GM19467 (cell line): Measurements from ENCODE around the gene CAMTA2.
"Not testable (repeated sequence)": the region's sequence is repeated elsewhere in the genome, so short reads cannot be mapped to it uniquely, and the experiment has no call there.

ENCODE experiments used
- ATAC-seq: cut with Tn5 transposase; IDR thresholded peaks from one replicate; pipeline ENCODE4 v1.9.1; 2021; ENCODE audit warnings: mild to moderate bottlenecking, moderate library complexity; ENCODE audit not compliant: unreplicated experiment

The CAMTA2 gene

DNA sequence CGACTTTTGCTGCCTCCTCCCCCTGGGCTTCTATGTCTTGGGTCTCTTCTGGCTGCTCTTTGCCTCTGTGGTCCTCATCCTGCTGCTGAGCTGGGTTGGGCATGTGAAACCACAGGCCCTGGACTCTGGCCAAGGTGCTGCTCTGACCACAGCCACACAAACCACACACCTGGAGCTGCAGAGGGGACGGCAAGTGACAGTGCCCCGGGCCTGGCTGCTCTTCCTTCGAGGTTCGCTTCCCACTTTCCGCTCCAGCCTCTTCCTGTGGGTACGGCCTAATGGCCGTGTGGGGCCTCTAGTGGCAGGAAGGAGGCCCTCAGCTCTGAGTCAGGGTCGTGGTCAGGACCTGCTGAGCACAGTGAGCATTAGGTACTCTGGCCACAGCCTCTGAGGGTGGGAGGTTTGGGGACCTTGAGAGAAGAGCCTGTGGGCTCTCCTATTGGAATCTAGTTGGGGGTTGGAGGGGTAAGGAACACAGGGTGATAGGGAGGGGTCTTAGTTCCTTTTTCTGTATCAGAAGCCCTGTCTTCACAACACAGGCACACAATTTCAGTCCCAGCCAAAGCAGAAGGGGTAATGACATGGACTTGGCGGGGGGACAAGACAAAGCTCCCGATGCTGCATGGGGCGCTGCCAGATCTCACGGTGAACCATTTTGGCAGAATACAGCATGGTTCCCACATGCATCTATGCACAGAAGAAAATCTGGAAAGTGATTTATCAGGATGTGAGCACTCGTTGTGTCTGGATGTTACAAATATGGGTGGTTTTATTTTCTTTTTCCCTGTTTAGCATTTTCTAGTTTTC lies 53.1 kb downstream of the CAMTA2 start:
- ATAC-seq = no peak

DNA sequence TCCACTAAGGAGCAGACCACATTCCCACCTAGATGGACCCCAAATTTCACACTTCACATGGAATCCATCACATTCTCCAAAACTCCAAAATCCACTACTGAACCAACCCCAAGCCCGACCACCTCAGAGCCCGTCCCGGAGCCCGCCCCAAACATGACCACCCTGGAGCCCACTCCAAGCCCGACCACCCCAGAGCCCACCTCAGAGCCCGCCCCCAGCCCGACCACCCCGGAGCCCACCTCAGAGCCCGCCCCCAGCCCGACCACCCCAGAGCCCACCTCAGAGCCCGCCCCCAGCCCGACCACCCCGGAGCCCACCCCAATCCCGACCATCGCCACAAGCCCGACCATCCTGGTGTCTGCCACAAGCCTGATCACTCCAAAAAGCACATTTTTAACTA lies 53.8 kb downstream of the CAMTA2 start:
- no peak for ATAC-seq

DNA sequence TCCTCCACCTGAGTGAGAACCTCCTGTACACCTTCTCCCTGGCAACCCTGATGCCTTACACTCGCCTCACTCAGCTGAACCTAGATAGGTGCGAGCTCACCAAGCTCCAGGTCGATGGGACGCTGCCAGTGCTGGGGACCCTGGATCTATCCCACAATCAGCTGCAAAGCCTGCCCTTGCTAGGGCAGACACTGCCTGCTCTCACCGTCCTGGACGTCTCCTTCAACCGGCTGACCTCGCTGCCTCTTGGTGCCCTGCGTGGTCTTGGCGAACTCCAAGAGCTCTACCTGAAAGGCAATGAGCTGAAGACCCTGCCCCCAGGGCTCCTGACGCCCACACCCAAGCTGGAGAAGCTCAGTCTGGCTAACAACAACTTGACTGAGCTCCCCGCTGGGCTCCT lies 54.7 kb downstream of the CAMTA2 start:
- no peak for ATAC-seq

DNA sequence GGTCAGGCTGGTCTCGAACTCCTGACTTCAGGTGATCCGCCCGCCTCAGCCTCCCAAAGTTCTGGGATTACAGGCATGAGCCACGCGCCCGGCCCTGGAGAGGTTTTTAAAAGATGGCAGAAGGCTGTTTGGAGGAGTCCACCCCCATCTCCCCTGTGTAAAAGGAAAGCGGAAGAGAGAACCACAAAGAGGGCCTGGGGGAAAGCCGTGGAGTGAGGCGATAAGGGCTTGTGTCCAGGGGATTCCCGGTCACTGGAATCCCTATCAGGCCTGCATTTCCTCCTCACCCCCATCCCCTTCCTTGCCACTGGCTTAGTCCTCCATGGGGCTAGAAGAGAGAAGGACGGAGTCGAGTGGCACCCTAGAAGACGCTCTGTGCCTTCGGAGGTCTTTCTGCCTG lies 55.5 kb downstream of the CAMTA2 start, which contains the start of gene GP1BA:
Gene GP1BA, plus strand, starts transcription at position 315 of the 400 bp plus-strand sequence. CDS start 328 bp downstream, outside the sequence.
- no peak for ATAC-seq

DNA sequence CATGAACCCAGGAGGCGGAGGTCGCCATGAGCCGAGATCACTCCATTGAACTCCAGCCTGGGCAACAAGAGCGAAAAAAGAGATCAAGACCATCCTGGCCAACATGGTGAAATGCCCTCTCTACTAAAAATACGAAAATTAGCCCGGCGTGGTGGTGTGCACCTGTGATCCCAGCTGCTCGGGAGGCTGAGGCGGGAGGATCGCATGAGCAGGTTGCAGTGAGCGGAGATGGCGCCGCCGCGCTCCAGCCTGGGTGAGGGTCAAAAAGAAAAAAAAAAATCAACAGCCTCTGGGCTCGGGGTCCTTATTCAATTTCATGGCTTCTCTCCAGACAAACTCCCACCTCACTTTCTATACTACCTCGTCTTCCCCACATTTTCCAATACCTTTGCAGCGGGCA lies 58.6 kb downstream of the CAMTA2 start:
- no peak for ATAC-seq

DNA sequence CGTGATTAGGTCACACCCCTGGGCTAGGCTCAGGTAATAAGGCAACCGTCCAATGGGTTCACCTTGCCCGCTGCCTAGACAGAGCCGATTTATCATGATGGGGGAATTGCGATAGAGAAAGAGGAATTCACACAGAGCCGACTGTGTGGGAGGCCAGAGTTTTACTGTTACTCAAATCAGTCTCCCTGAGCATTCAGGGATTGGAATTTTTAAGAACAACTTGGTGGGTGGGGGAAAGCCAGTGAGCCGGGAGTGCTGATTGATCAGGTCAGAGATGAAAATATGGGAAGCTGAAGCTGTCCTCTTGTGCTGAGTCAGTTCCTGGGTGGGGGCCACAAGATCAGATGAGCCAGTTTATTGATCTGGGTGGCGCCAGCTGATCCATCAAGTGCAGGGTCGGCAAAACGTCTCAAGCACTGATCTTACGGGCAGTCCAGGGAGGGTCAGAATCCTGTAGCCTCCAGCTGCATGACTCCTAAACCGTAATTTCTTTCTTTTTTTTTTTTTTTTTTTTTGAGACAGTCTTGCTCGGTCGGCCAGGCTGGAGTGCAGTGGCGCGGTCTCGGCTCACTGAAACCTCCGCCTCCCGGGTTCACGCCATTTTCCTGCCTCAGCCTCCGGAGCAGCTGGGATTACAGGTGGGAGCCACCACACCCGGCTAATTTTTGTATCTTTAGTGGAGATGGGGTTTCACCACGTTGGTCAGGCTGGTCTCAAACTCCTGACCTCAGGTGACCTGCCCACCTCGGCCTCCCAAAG lies 60.7 kb downstream of the CAMTA2 start:
- ATAC-seq = not testable (repeated sequence)

DNA sequence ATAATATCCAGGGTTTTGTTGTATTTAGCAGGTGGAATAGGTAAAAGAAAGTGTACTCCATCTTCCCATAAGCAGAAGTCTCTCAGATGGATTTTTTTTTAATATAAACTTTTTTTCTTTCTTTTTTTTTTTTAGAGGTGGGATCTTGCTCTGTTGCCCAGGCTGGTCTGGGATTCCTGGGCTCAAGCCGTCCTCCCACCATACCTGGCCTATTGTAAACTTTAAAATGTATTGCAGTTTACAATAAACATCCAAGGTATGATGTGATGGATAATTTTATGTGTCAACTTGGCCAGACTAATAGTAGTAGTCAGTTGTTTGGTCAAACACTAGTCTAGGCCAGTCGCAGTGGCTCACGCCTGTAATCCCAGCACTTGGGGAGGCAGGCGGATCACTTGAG lies 66.2 kb downstream of the CAMTA2 start:
- no peak for ATAC-seq

DNA sequence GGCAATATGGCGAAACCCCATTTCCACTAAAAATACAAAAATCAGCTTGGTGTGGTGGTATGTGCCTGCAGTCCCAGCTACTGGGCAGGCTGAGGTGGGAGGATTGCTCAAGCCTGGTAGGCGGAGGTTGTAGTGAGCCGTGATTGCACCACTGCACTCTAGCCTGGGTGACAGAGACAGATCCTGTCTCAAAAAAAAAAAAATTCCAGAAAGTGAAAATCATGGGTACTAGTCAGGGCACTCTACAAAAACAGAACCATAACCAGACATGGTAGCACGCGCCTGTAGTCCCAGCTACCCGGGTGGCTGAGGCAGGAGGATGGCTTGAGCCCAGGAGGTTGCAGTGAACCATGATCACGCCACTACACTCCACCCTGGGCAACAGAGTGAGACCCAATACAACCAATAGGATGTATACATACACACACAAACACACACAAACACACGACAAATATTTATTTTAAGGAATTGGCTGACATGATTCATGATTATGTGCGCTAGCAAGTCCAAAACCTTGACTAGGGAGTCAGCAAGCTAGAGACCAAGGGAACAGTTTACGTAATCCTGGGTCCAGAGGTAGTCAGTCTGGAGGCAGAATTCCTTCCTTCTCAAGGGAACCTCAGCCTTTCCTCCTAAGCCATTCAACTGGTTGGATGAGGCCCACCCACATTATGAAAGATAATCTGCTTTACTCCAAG lies 67.0 kb downstream of the CAMTA2 start:
- no peak for ATAC-seq

DNA sequence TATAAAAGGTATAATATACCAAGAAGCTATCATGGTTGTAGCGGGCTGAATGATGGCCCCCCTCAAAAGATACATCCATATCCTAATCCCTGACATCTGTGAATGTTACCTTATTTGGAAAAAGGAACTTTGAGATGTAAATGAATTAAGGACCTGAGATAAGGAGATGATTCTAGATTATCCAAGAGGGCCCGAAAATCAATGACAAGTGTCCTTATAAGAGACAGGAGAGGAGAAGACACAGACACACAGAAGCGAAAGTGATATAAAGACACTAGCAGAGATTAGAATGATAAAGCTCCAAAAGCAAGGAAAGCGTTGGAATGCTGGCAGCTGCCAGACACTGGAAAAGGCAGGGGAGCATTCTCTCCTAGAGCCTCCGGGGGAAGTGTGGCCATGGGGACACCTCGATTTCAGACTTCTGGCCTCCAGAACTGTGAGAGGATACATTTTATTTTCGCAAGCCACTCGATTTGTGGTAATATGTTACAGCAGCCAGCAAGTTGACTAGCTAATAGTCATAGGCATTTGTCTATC lies 67.9 kb downstream of the CAMTA2 start:
- ATAC-seq = no peak
